ENCODE data around the gene ESYT1.

DNA sequence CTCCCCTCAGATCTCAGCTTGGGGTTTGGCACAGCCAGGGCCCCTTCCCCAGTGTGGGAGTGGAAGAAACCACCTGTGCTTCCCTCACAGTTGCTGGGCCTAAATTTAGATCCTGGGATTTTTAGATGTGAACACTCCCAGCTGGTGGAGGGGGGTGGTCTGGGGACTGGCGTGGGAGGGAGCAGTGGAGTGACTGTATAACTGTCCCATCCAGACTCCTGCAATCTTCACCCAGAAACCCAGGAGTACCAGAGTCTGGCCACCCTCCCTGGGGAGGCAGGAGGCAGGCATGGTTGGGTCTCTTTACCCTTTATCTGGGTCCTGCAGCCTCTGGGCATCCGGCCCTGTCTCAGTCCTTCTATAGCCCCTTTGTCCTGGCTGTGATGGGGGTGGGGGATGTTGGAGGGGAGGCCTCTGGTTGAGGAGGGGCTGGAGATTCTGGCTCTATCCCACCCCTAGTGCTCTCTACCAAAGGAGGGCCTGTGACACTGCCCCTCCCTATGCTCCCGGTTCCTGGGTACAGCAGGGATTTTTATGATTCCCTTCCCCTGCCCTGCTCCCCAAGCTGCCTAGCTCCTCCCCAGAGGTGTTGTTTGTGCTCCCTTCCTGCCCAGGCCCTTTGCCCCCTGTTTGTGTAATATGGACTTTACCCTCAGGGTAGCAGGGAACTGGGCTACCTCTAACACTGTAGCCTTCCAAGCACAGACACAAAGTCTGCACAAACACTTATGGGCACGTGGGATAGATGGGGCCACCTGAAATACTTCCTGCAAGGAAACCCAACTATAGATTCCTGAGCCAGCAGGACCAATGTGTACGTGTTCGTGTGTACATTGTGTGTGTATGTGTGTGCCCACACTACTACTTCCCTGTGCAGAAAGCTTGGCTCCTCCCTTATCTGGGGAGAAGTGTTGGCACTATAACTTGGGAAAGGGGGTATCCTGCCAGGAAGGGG lies 46.4 kb upstream of the ESYT1 start:
- no peak for TF ChIP-seq GATA2 (IDR thresholded peaks at IDR 0.05; ENCODE audit: low read depth, low read length)
- no peak for TF ChIP-seq GATA3 (IDR thresholded peaks at IDR 0.05; ENCODE audit: low read depth, low read length)
